ENCODE measurements around the gene CDH2. TPM values are rescaled to one million over a fixed set of nuclear protein-coding genes. Genes with fewer than 3 reads are reported as not detected.

Gene CDH2
- total RNA-seq, result 175 to 208 TPM (median 198 TPM) in 3 replicates
- long read RNA-seq, full-length matches to known transcripts, result 173 of 220 reads
- long read RNA-seq, partial matches to known transcripts, result 32 of 220 reads
- long read RNA-seq, other reads (novel, unspliced or antisense), result 15 of 220 reads

DNA sequence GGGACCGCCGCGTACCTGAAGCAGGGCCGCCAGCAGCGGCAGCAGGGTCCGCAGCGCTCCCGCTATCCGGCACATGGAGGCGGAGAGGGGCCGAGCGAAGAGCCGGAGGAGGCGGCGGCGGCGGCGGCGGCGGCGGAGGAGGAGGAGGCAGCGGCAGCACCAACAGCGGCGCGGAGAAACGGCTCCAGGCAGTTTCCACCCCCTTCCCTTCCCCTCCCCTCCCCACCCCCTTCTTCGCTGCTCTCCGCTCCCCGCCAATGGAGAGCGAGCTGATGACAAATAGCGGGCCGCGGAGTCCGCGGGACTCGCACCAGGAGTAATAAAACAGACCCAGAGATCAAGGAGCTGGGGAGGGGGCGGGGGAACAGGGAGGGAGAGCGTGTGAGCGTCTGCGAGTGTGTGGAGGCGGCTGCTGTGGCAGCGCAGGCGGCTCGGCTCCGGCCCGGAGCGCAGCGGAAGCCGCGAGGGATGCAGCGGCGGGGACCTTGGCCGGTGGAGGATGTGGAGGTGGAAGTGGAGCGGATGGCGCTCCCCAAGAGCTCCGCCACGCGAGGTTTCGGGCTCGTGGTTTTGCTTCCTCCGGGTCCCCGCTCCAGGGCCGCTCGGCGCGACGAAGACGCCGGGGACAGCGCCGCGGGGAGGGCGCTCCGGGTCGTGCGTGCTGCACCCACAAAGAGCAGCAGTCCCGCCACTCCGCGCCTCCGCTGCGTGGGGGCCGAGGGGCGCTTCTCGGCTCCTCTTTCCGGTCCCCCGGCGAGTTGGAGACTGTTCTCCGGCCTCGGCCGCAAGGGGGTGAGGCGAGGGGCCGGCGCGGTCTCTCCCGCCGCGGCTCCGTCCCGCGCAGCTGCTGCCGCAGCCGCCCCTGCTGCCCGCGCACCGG, at the start of gene CDH2:
CDH2 (minus strand) TSS at position 183 of the 880 bp plus-strand sequence; CDS start at position 75, 108 bp downstream.
- Mint-ChIP-seq H3K27ac (ENCODE audit: unreplicated experiment) (peak within 1 kb of the TSS; percentile 97), H3K36me3 (ENCODE audit: low read depth) (peaks cover 2% of the 10 kb centered on the region), H3K9me3 (ENCODE audit: low read depth) (no peaks in the 10 kb centered on the region), H3K4me3 (ENCODE audit: unreplicated experiment) (peak within 1 kb of the TSS; percentile 98), H3K27me3 (ENCODE audit: low read depth) (no peaks in the 10 kb centered on the region), H3K4me1 (ENCODE audit: low read depth) (peaks cover 33% of the 10 kb centered on the region)
- DNase-seq (ENCODE audit: low spot score), result no peak
- TF ChIP-seq CTCF (IDR thresholded peaks at IDR 0.05), result peak; percentile 72

- Mint-ChIP-seq H3K4me1 (ENCODE audit: low read depth) (no peaks in the 10 kb centered on the region), H3K27ac (ENCODE audit: unreplicated experiment) (no peak overlapping the region), H3K36me3 (ENCODE audit: low read depth) (no peaks in the 10 kb centered on the region), H3K27me3 (ENCODE audit: low read depth) (no peaks in the 10 kb centered on the region), H3K9me3 (ENCODE audit: low read depth) (no peaks in the 10 kb centered on the region), H3K4me3 (ENCODE audit: unreplicated experiment) (no peak overlapping the region)
- DNase-seq (ENCODE audit: low spot score), result no peak
- no peak for TF ChIP-seq CTCF (IDR thresholded peaks at IDR 0.05)
These were observed 35.1 kb upstream of the CDH2 start for GRCh38 chr18:28212060-28212459.

- no peak overlapping the region for H3K4me3 Mint-ChIP-seq (ENCODE audit: unreplicated experiment)
- H3K4me1 Mint-ChIP-seq (ENCODE audit: low read depth), result peaks cover 13% of the 10 kb centered on the region
- no peaks in the 10 kb centered on the region for H3K36me3 Mint-ChIP-seq (ENCODE audit: low read depth)
These were observed 31.9 kb upstream of the CDH2 start for GRCh38 chr18:28208712-28209265.

DNA sequence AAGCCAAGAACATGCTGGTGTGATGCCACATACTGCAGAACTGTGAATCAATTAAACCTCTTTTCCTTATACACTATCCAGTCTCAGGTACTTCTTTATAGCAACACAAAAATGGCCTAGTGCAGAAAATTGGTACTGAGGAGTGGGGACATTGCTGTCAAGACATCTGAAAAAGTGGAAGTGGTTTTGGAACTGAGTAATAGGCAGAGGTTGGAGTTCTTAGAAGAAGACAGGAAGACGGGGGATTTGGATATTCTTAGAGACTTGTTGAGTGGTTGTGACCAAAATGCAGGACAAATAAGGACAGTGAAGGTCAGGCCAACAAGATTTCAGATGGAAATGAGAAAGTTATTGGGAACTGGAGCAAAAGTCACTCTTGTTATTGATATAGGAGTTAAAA, 31.3 kb upstream of the CDH2 start:
- H3K27ac Mint-ChIP-seq (ENCODE audit: unreplicated experiment), result no peak overlapping the region
- DNase-seq (ENCODE audit: low spot score), result no peak
- no peaks in the 10 kb centered on the region for H3K9me3 Mint-ChIP-seq (ENCODE audit: low read depth)
- no peaks in the 10 kb centered on the region for H3K36me3 Mint-ChIP-seq (ENCODE audit: low read depth)
- TF ChIP-seq CTCF (IDR thresholded peaks at IDR 0.05), result no peak
- peaks cover 15% of the 10 kb centered on the region for H3K4me1 Mint-ChIP-seq (ENCODE audit: low read depth)
- H3K4me3 Mint-ChIP-seq (ENCODE audit: unreplicated experiment), result no peak overlapping the region
- no peaks in the 10 kb centered on the region for H3K27me3 Mint-ChIP-seq (ENCODE audit: low read depth)

More at GRCh38 chr18:28208712-28209265, 31.9 kb upstream of the CDH2 start:
- no peaks in the 10 kb centered on the region for H3K9me3 Mint-ChIP-seq (ENCODE audit: low read depth)
- H3K27ac Mint-ChIP-seq (ENCODE audit: unreplicated experiment), result no peak overlapping the region
- TF ChIP-seq CTCF (IDR thresholded peaks at IDR 0.05), result no peak
- no peak for DNase-seq (ENCODE audit: low spot score)
- H3K27me3 Mint-ChIP-seq (ENCODE audit: low read depth), result no peaks in the 10 kb centered on the region

DNA sequence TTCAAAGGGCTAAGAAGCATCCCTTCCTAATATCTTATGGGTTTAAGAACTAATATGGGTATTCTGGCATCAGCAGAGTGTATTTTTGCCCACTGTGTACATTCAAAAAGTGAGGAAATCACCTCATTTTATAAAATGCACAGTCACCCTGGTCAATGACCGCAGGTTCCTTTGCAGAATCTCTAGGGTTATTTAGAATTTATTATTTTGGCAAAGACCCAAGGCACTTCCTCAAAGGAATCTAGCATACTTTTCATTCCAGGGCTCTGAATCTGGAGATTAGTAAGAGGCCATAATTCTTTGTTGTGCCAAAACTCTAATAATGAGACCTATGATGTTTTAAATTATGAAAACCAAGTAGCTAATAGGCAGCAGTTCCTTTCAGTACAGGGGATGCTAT, 27.2 kb upstream of the CDH2 start:
- Mint-ChIP-seq H3K36me3 (ENCODE audit: low read depth) (no peaks in the 10 kb centered on the region), H3K4me1 (ENCODE audit: low read depth) (peaks cover 15% of the 10 kb centered on the region), H3K27me3 (ENCODE audit: low read depth) (no peaks in the 10 kb centered on the region), H3K4me3 (ENCODE audit: unreplicated experiment) (no peak overlapping the region), H3K27ac (ENCODE audit: unreplicated experiment) (peak overlapping the region; percentile 49), H3K9me3 (ENCODE audit: low read depth) (no peaks in the 10 kb centered on the region)
- DNase-seq (ENCODE audit: low spot score), result no peak
- no peak for TF ChIP-seq CTCF (IDR thresholded peaks at IDR 0.05)
